GM06990 (cell line): ENCODE measurements around the gene TRIM9.

ENCODE experiments used
- DNase-seq: peaks from one replicate; pipeline ENCODE4 v3.0.0-alpha.2; 2011; ENCODE audit not compliant: insufficient read length; ENCODE audit errors: extremely low read depth
- H3K27me3 ChIP-seq: replicated peaks from 2 replicates; pipeline ENCODE4 v1.6.0; 2011; ENCODE audit warnings: low read length; ENCODE audit not compliant: control insufficient read depth, insufficient read depth
- H3K36me3 ChIP-seq: 2 replicates; pipeline ENCODE4 v1.5.1; 2011; ENCODE audit warnings: low read length; ENCODE audit not compliant: control insufficient read depth, insufficient read depth
- H3K4me3 ChIP-seq: replicated peaks from 2 replicates; pipeline ENCODE4 v1.5.1; 2011; ENCODE audit warnings: low read depth, mild to moderate bottlenecking, control low read depth, low read length
- CTCF ChIP-seq: IDR thresholded peaks from 2 replicates; pipeline ENCODE4 v1.5.1; 2011; ENCODE audit warnings: low read length, control low read depth, mild to moderate bottlenecking, inconsistent platforms; ENCODE audit not compliant: insufficient read depth, poor library complexity, severe bottlenecking

Gene TRIM9

DNA sequence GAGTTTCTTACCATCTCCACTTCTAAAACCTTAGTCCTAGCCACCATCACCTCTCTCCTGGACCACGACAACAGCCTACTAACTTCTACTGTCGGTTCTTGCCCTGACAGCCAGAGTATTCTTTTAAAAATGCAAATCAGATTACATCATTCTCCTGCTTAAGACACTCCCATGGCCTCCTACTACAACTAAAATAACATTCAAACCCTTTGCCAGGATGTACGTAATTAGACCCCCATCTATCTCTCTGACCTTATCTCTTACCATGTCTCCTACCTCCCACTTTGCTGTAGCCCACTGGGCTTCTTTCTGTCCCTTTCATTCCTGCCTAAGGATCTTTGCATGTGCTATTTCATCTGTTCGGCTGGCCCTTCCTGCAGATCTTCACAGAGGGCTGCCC, 27.6 kb downstream of the TRIM9 start:
- no peak for DNase-seq
- H3K27me3 ChIP-seq = no peaks in the 10 kb centered on the region
- TF ChIP-seq CTCF = no peak
- H3K4me3 ChIP-seq = no peak overlapping the region
- H3K36me3 ChIP-seq = no peaks in the 10 kb centered on the region

GRCh38 chr14:51066576-51066975, 28.3 kb downstream of the TRIM9 start:
- no peak overlapping the region for H3K4me3 ChIP-seq
- DNase-seq = no peak
- no peak for TF ChIP-seq CTCF
- no peaks in the 10 kb centered on the region for H3K27me3 ChIP-seq
- no peaks in the 10 kb centered on the region for H3K36me3 ChIP-seq

DNA sequence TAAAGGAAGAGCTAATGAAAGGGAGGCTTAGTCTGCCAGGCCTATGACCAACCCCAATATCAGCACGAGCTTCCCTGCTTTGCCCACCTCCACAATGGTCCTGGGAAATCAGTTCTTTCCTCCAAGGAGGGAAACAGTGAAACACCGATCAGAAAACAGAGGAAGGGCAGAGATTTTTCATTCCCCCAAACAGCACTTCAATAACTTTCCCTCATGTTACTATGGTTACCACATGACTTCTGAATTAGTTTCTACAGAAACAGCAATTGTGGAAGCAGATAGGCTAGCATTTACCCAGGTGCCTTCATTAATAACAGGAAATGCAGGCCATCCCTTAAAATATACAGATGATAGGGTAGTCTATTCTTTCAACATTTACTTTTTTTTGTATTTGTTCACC, 35.9 kb downstream of the TRIM9 start:
- Histone ChIP-seq H3K36me3 (no peaks in the 10 kb centered on the region), H3K27me3 (no peaks in the 10 kb centered on the region), H3K4me3 (no peak overlapping the region)
- no peak for DNase-seq
- no peak for TF ChIP-seq CTCF

GRCh38 chr14:51058382-51058781, 36.5 kb downstream of the TRIM9 start:
- H3K27me3 ChIP-seq = no peaks in the 10 kb centered on the region
- H3K4me3 ChIP-seq = no peak overlapping the region
- TF ChIP-seq CTCF = no peak
- no peak for DNase-seq
- H3K36me3 ChIP-seq = no peaks in the 10 kb centered on the region

- DNase-seq = no peak
- Histone ChIP-seq H3K36me3 (no peaks in the 10 kb centered on the region), H3K27me3 (no peaks in the 10 kb centered on the region), H3K4me3 (no peak overlapping the region)
- no peak for TF ChIP-seq CTCF
These were observed 38.5 kb downstream of the TRIM9 start for GRCh38 chr14:51056421-51056820.

- Histone ChIP-seq H3K27me3 (peaks cover 2% of the 10 kb centered on the region), H3K36me3 (no peaks in the 10 kb centered on the region), H3K4me3 (no peak overlapping the region)
- DNase-seq = no peak
- no peak for TF ChIP-seq CTCF
These were observed 41.7 kb downstream of the TRIM9 start for GRCh38 chr14:51053157-51053556.
